H1 (cell line): Measurements from ENCODE around the gene BMP4. TPM values are rescaled to one million over a fixed set of nuclear protein-coding genes. Genes with fewer than 3 reads are reported as not detected.
"Not testable (repeated sequence)": the region's sequence is repeated elsewhere in the genome, so short reads cannot be mapped to it uniquely, and the experiment has no call there.

ENCODE experiments used
- CTCF ChIA-PET: fragments of 300-600 bp; sonication (Branson Sonifier 250); formaldehyde crosslinking; loops from one replicate; lab custom pipeline; 2021; ENCODE audit not compliant: partially characterized antibody; lab: Charles Lee
- POLR2A ChIA-PET: fragments of 300-600 bp; sonication (Branson Sonifier 250); formaldehyde crosslinking; loops from one replicate; lab custom pipeline; 2021; ENCODE audit warnings: inconsistent platforms; ENCODE audit not compliant: partially characterized antibody; lab: Charles Lee
- DNase-seq, 2 experiments: peaks; one replicate each; pipeline versions ENCODE4 v3.0.0 to v3.0.0-alpha.2; 2010 to 2022; ENCODE audit warnings: low spot score in 2 of 2, low read depth in 1 of 2, mixed read lengths in 1 of 2
- FAIRE-seq: peaks from 2 replicates; lab custom pipeline; 2011; peaks lifted over from hg19 to GRCh38; lab: Jason Lieb, UNC
- H2AFZ ChIP-seq: 2 replicates; pipeline ENCODE4 v1.8.1; 2012; ENCODE audit warnings: low read length, inconsistent platforms
- H2AK5ac ChIP-seq: 2 replicates; pipeline ENCODE4 v1.6.1; 2013; ENCODE audit warnings: low read depth, low read length
- H2BK120ac ChIP-seq: replicated peaks from 2 replicates; pipeline ENCODE3; 2013; ENCODE audit warnings: low read depth, low read length, inconsistent platforms
- H2BK12ac ChIP-seq: 2 replicates; pipeline ENCODE4 v1.6.1; 2013; ENCODE audit warnings: low read depth, low read length
- H2BK15ac ChIP-seq: 2 replicates; pipeline ENCODE4 v1.6.1; 2013; ENCODE audit warnings: low read length
- H2BK20ac ChIP-seq: 2 replicates; pipeline ENCODE4 v1.6.1; 2013; ENCODE audit warnings: low read length
- H2BK5ac ChIP-seq: 2 replicates; pipeline ENCODE4 v1.6.1; 2013; ENCODE audit warnings: low read depth, low read length
- H3K14ac ChIP-seq: 2 replicates; pipeline ENCODE4 v1.6.1; 2013; ENCODE audit warnings: inconsistent platforms; ENCODE audit not compliant: insufficient read length
- H3K18ac ChIP-seq: 2 replicates; pipeline ENCODE4 v1.6.1; 2013; ENCODE audit warnings: low read length; ENCODE audit errors: extremely low read depth
- H3K23ac ChIP-seq: 2 replicates; pipeline ENCODE4 v1.6.1; 2013; ENCODE audit warnings: inconsistent platforms; ENCODE audit not compliant: insufficient read length
- H3K23me2 ChIP-seq: 2 replicates; pipeline ENCODE4 v1.6.1; 2013; ENCODE audit warnings: low read depth, low read length
- H3K27ac ChIP-seq: 2 replicates; pipeline ENCODE4 v1.6.1; 2011; ENCODE audit warnings: low read depth, low read length, inconsistent platforms
- H3K27me3 ChIP-seq, 4 experiments: replicated peaks in 1 of 4; 1 replicate in 1 of 4; 2 replicates in 3 of 4; pipeline versions ENCODE4 v1.6.1 to v1.8.1; 2011 to 2013; ENCODE audit warnings: low read length in 3 of 4, mild to moderate bottlenecking in 3 of 4, inconsistent platforms in 2 of 4, mixed read lengths in 2 of 4, moderate library complexity in 1 of 4; ENCODE audit not compliant: control insufficient read depth in 3 of 4, insufficient read depth in 3 of 4; ENCODE audit errors: extremely low read depth in 1 of 4
- H3K36me3 ChIP-seq, 4 experiments: 2 replicates each; pipeline versions ENCODE4 v1.6.1 to v1.8.1; 2011 to 2013; ENCODE audit warnings: mild to moderate bottlenecking in 4 of 4, low read length in 3 of 4, moderate library complexity in 2 of 4, control low read depth in 1 of 4, inconsistent platforms in 1 of 4; ENCODE audit not compliant: insufficient read depth in 4 of 4, control insufficient read depth in 2 of 4
- H3K4ac ChIP-seq: replicated peaks from 2 replicates; pipeline ENCODE3; 2013; ENCODE audit warnings: low read length, low read depth, mixed read lengths, inconsistent platforms; ENCODE audit not compliant: insufficient read length
- H3K4me1 ChIP-seq, 4 experiments: replicated peaks in 1 of 4; 1 replicate in 1 of 4; 2 replicates in 3 of 4; pipeline versions ENCODE4 v1.6.1 to v1.8.1; 2011 to 2013; ENCODE audit warnings: low read length in 3 of 4, inconsistent platforms in 2 of 4, mixed read lengths in 1 of 4; ENCODE audit not compliant: insufficient read depth in 4 of 4, control insufficient read depth in 3 of 4
- H3K4me2 ChIP-seq, 2 experiments: 2 replicates each; pipeline versions ENCODE4 v1.6.1 to v1.8.1; 2011 to 2013; ENCODE audit warnings: low read depth in 2 of 2, low read length in 2 of 2, control low read depth in 1 of 2, inconsistent platforms in 1 of 2, mild to moderate bottlenecking in 1 of 2; ENCODE audit not compliant: insufficient read depth in 1 of 2
- H3K4me3 ChIP-seq, 4 experiments: fragments of 200-600, 300-600 bp in 1 of 4; sonication (generic), shearing (Covaris generic), sonication (Bioruptor Twin) in 1 of 4; 2 replicates each; pipeline versions ENCODE4 v1.5.1 to v1.8.1; 2011 to 2016; ENCODE audit warnings: low read length in 4 of 4, low read depth in 3 of 4, control low read depth in 2 of 4, inconsistent platforms in 2 of 4, mild to moderate bottlenecking in 2 of 4, mixed read lengths in 1 of 4, moderate library complexity in 1 of 4; ENCODE audit not compliant: insufficient read depth in 2 of 4; ENCODE audit errors: extremely low read depth in 1 of 4
- H3K56ac ChIP-seq: replicated peaks from 2 replicates; pipeline ENCODE3; 2013; ENCODE audit warnings: low read depth, mild to moderate bottlenecking, mixed read lengths, low read length, inconsistent platforms; ENCODE audit not compliant: insufficient read length
- H3K79me1 ChIP-seq: 2 replicates; pipeline ENCODE4 v1.6.1; 2013; ENCODE audit warnings: low read depth, low read length, control low read depth
- H3K79me2 ChIP-seq, 2 experiments: 2 replicates each; pipeline versions ENCODE4 v1.6.1 to v1.8.1; 2012 to 2013; ENCODE audit warnings: low read length in 2 of 2, mild to moderate bottlenecking in 2 of 2, inconsistent platforms in 1 of 2; ENCODE audit not compliant: insufficient read depth in 2 of 2, control insufficient read depth in 1 of 2
- H3K9ac ChIP-seq, 4 experiments: replicated peaks in 1 of 4; 1 replicate in 1 of 4; 2 replicates in 3 of 4; pipeline versions ENCODE4 v1.6.1 to v1.8.1; 2011 to 2013; ENCODE audit warnings: low read depth in 3 of 4, low read length in 3 of 4, control low read depth in 2 of 4, mild to moderate bottlenecking in 2 of 4, moderate library complexity in 2 of 4, inconsistent platforms in 1 of 4; ENCODE audit errors: extremely low read depth in 1 of 4
- H3K9me3 ChIP-seq, 2 experiments: 2 replicates each; pipeline versions ENCODE4 v1.6.1 to v1.8.1; 2012 to 2013; ENCODE audit warnings: mild to moderate bottlenecking in 2 of 2, moderate library complexity in 2 of 2, control low read depth in 1 of 2, inconsistent platforms in 1 of 2, low read depth in 1 of 2, low read length in 1 of 2, mixed read lengths in 1 of 2; ENCODE audit not compliant: insufficient read depth in 2 of 2
- H4K20me1 ChIP-seq, 2 experiments: replicated peaks in 1 of 2; 2 replicates each; pipeline versions ENCODE3 to v1.8.1; 2011 to 2013; ENCODE audit warnings: inconsistent platforms in 2 of 2, low read length in 2 of 2, mild to moderate bottlenecking in 1 of 2; ENCODE audit not compliant: insufficient read depth in 2 of 2, control insufficient read depth in 1 of 2
- H4K5ac ChIP-seq: 2 replicates; pipeline ENCODE4 v1.6.1; 2013; ENCODE audit warnings: low read length, low read depth, mixed read lengths, inconsistent platforms; ENCODE audit not compliant: insufficient read length
- H4K8ac ChIP-seq: 2 replicates; pipeline ENCODE4 v1.8.0; 2013; ENCODE audit warnings: mild to moderate bottlenecking, moderate library complexity, low read length, inconsistent platforms; ENCODE audit not compliant: insufficient read depth; ENCODE audit errors: extremely low read depth
- H4K91ac ChIP-seq: replicated peaks from 2 replicates; pipeline ENCODE3; 2013; ENCODE audit warnings: low read length, mixed read lengths, inconsistent platforms; ENCODE audit not compliant: insufficient read length
- WGBS, 2 experiments: shearing (Covaris generic) in 1 of 2; methylation state at CpG; one replicate each; pipeline versions ENCODE4 v1.1.6 to v1.1.7; 2013 to 2015; ENCODE audit warnings: low lambda C conversion rate in 2 of 2, mixed read lengths in 2 of 2, inconsistent platforms in 1 of 2, low coverage in 1 of 2, missing lambda C conversion rate in 1 of 2; ENCODE audit not compliant: insufficient replicate concordance in 2 of 2, insufficient coverage in 1 of 2, insufficient read length in 1 of 2; ENCODE audit errors: extremely low coverage in 1 of 2, missing lambda C conversion rate in 1 of 2; 5-methylcytosine and 5-hydroxymethylcytosine counted together
- polyA plus RNA-seq, 7 experiments: library from polyadenylated mRNA; depleted of rRNA in 3 of 7; stranded (reverse) in 5 of 7; unstranded in 2 of 7; fragments of >200 nt in 5 of 7; fragments of 200-250 nt in 2 of 7; gene quantifications; 1 replicate in 5 of 7; 2 replicates in 1 of 7; 4 replicates in 1 of 7; pipeline versions ENCODE4 v1.2.1 to v1.2.3, GENCODE V29; 2011 to 2013; ENCODE audit warnings: missing spikeins in 2 of 7, mixed read lengths in 2 of 7
- total RNA-seq: library from RNA; stranded (reverse); fragmentation: NEBNext Ultra II Directional; extraction: Animal tissue kit (Norgen Biotek cat#: 25700); gene quantifications from 2 replicates; pipeline ENCODE4 v1.2.1, GENCODE V29; 2021

The BMP4 gene
- total and polyA plus RNA-seq, 2 of the 8 experiments (the other 6 are each of a cell fraction or from before 2014, with no cell fraction given) = 2.3 to 5.4 TPM

DNA sequence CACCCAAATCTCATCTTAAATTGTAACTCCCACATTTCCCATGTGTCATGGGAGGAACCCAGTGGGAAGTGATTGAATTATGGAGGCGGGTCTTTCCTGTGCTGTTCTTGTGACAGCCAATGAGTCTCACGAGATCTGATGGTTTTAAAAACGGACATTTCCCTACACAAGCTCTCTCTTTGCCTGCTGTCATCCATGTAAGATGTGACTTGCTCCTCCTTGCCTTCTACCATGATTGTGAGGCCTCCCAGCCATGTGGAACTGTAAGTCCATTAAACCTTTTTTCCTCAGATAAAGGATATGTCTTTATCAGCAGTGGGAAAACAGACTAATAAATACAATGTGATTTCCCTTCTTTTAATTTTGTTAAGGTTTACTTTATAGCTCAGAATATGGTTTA, 30.1 kb upstream of the BMP4 start:
- H3K36me3 ChIP-seq, H3K4me3 ChIP-seq, H4K8ac ChIP-seq, H3K4ac ChIP-seq, H3K4me1 ChIP-seq, H2BK5ac ChIP-seq, H3K27ac ChIP-seq, H2BK120ac ChIP-seq, H2AK5ac ChIP-seq, H3K18ac ChIP-seq, POLR2A ChIA-PET, H3K79me1 ChIP-seq, H3K4me2 ChIP-seq, H3K79me2 ChIP-seq, H2BK15ac ChIP-seq, H2BK20ac ChIP-seq, H3K9ac ChIP-seq, DNase-seq, H3K23me2 ChIP-seq, H2AFZ ChIP-seq, H3K14ac ChIP-seq, H3K27me3 ChIP-seq, H4K5ac ChIP-seq, H4K20me1 ChIP-seq, H4K91ac ChIP-seq, FAIRE-seq, H3K23ac ChIP-seq, H2BK12ac ChIP-seq, H3K56ac ChIP-seq: not testable (repeated sequence)
- WGBS, 2 experiments = 78% methylated on average over 3 of the region's 3 CpGs; no CpG with 5 or more reads in 1 of the 2 experiments
- CTCF ChIA-PET = interaction anchor here (1.2 kb wide), 1 partner anchor 30 kb away, joined by 3 read pairs; the partner anchor contains the start of gene BMP4
- H3K9me3 ChIP-seq = peaks cover 22 to 24% of the 10 kb centered on the region in 2 experiments

DNA sequence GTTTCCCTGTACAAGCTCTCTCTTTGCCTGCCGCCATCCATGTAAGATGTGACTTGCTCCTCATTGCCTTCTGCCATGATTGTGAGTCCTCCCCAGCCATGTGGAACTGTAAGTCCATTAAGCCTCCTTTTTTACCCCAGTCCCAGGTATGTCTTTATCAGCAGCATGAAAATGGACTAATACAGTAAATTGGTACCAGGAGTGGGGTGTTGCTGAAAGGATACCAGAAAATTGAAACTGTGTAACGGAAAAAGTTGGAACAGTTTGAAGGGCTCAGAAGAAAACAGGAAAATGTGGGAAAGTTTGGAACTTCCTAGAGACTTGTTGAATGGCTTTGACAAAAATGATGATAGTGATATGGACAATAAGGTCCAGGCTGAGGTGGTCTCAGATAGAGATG, 28.3 kb upstream of the BMP4 start:
- DNase-seq, H3K79me1 ChIP-seq, H3K4me3 ChIP-seq, CTCF ChIA-PET, H3K56ac ChIP-seq, H3K36me3 ChIP-seq, H2BK12ac ChIP-seq, H4K20me1 ChIP-seq, H4K8ac ChIP-seq, H3K79me2 ChIP-seq, POLR2A ChIA-PET, H3K18ac ChIP-seq, H4K91ac ChIP-seq, H3K27ac ChIP-seq, H2BK15ac ChIP-seq, H3K23ac ChIP-seq, H3K4ac ChIP-seq, H2BK120ac ChIP-seq, H2AK5ac ChIP-seq, H2BK20ac ChIP-seq, H2BK5ac ChIP-seq, H2AFZ ChIP-seq, H3K14ac ChIP-seq, H3K23me2 ChIP-seq, H3K4me2 ChIP-seq, H4K5ac ChIP-seq, FAIRE-seq, H3K9ac ChIP-seq: not testable (repeated sequence)
- H3K9me3 ChIP-seq = peaks cover 22 to 24% of the 10 kb centered on the region in 2 experiments
- peaks cover 2 to 21% (median 16%) of the 10 kb centered on the region in 4 experiments; a peak in 4 of 7 replicates for H3K4me1 ChIP-seq
- 93% methylated on average over 2 of the region's 2 CpGs; no CpG with 5 or more reads in 1 of the 2 experiments for WGBS, 2 experiments
- peaks cover 0 to 10% (median 4%) of the 10 kb centered on the region in 4 experiments; a peak in 4 of 7 replicates for H3K27me3 ChIP-seq
